GM19438 (cell line): Measurements from ENCODE around the gene RPP25L.

Experiments used
- ATAC-seq: cut with Tn5 transposase; IDR thresholded peaks from one replicate; pipeline ENCODE4 v1.9.1; 2021; ENCODE audit warnings: low read depth; ENCODE audit not compliant: unreplicated experiment

Gene RPP25L

GRCh38 chr9:34572092-34572491 is 39.8 kb downstream of the RPP25L start:
- ATAC-seq, result no peak

GRCh38 chr9:34571481-34571810 is 40.5 kb downstream of the RPP25L start:
- ATAC-seq, result no peak

GRCh38 chr9:34570809-34571480 is 41.0 kb downstream of the RPP25L start:
- no peak for ATAC-seq

GRCh38 chr9:34570376-34570775 is 41.5 kb downstream of the RPP25L start:
- ATAC-seq, result no peak

- ATAC-seq, result no peak
These were observed 43.1 kb downstream of the RPP25L start for GRCh38 chr9:34568774-34569173.

- no peak for ATAC-seq
These were observed 43.8 kb downstream of the RPP25L start for GRCh38 chr9:34568133-34568532.

GRCh38 chr9:34566972-34567371 is 44.9 kb downstream of the RPP25L start:
- ATAC-seq, result no peak

GRCh38 chr9:34566322-34566721 is 45.6 kb downstream of the RPP25L start:
- ATAC-seq, result no peak

- ATAC-seq, result no peak
These were observed 46.0 kb downstream of the RPP25L start for GRCh38 chr9:34565856-34566255.

- no peak for ATAC-seq
These were observed 47.3 kb downstream of the RPP25L start for GRCh38 chr9:34564617-34565016.

GRCh38 chr9:34563262-34563661 is 48.6 kb downstream of the RPP25L start:
- ATAC-seq, result no peak

GRCh38 chr9:34562135-34562745 is 49.7 kb downstream of the RPP25L start:
- no peak for ATAC-seq

GRCh38 chr9:34560599-34561214 is 51.2 kb downstream of the RPP25L start:
- no peak for ATAC-seq
